OCI-LY7 (cell line): ENCODE data around the gene DPYSL3. TPM values are rescaled to one million over a fixed set of nuclear protein-coding genes. Genes with fewer than 3 reads are reported as not detected.

Experiments
- BruUV-seq: library from RNA; stranded (reverse); fragments of 400-500 nt; replicated peaks from 2 replicates; lab custom pipeline; 2021; lab: Mats Ljungman, UMichigan
- CTCF ChIA-PET: fragments of 300-600 bp; sonication (Branson Sonifier 250); formaldehyde crosslinking; loops from one replicate; lab custom pipeline; 2022; ENCODE audit warnings: antibody characterized with exemption; ENCODE audit not compliant: unreplicated experiment; lab: Charles Lee
- POLR2A ChIA-PET: fragments of 300-600 bp; sonication (Branson Sonifier 250); formaldehyde crosslinking; loops from one replicate; lab custom pipeline; 2022; ENCODE audit warnings: antibody characterized with exemption; lab: Charles Lee
- DNase-seq: peaks from one replicate; pipeline ENCODE4 v3.0.0-alpha.2; 2015; ENCODE audit warnings: low spot score
- H2AFZ ChIP-seq: fragments of 200-600 bp; sonication (generic), shearing (Covaris generic); 2 replicates; pipeline ENCODE4 v1.6.1; 2014; ENCODE audit warnings: mild to moderate bottlenecking, antibody characterized with exemption, low read length, moderate library complexity
- H3K27ac ChIP-seq: fragments of 200-600 bp; sonication (generic); 2 replicates; pipeline ENCODE4 v1.5.1; 2014; ENCODE audit warnings: mixed run types, low read depth, mild to moderate bottlenecking, moderate library complexity, low read length, inconsistent platforms; ENCODE audit not compliant: poor library complexity, severe bottlenecking
- H3K36me3 ChIP-seq: fragments of 200-600 bp; sonication (generic); 2 replicates; pipeline ENCODE4 v1.6.1; 2014; ENCODE audit warnings: mild to moderate bottlenecking, antibody characterized with exemption, low read length, moderate library complexity, mixed read lengths; ENCODE audit not compliant: insufficient read depth
- H3K4me1 ChIP-seq: fragments of 200-600 bp; sonication (generic); 2 replicates; pipeline ENCODE4 v1.5.1; 2014; ENCODE audit warnings: mild to moderate bottlenecking, low read length; ENCODE audit not compliant: insufficient read depth, poor library complexity, severe bottlenecking
- H3K4me2 ChIP-seq: fragments of 200-600 bp; sonication (generic); 2 replicates; pipeline ENCODE4 v1.6.1; 2014; ENCODE audit warnings: mild to moderate bottlenecking, low read length
- H3K4me3 ChIP-seq: fragments of 200-600 bp; sonication (generic); 2 replicates; pipeline ENCODE4 v1.5.1; 2014; ENCODE audit warnings: mild to moderate bottlenecking, low read depth, low read length; ENCODE audit not compliant: poor library complexity, severe bottlenecking
- H3K79me2 ChIP-seq: fragments of 200-600 bp; sonication (generic); 2 replicates; pipeline ENCODE4 v1.6.1; 2016; ENCODE audit warnings: low read depth, mild to moderate bottlenecking, low read length, moderate library complexity, mixed read lengths; ENCODE audit not compliant: insufficient read depth
- H3K9me2 ChIP-seq: fragments of 200-600 bp; sonication (generic); 2 replicates; pipeline ENCODE4 v1.6.1; 2016; ENCODE audit warnings: mild to moderate bottlenecking, low read length, mixed read lengths; ENCODE audit not compliant: insufficient read depth
- H3K9me3 ChIP-seq: fragments of 200-600 bp; sonication (generic); 2 replicates; pipeline ENCODE4 v1.6.1; 2014; ENCODE audit warnings: mild to moderate bottlenecking, mixed run types, low read length, mixed read lengths
- H4K20me1 ChIP-seq: fragments of 200-600 bp; sonication (generic); 2 replicates; pipeline ENCODE4 v1.6.1; 2014; ENCODE audit warnings: mild to moderate bottlenecking, antibody characterized with exemption, low read length, moderate library complexity, mixed read lengths; ENCODE audit not compliant: insufficient read depth
- CTCF ChIP-seq: fragments of 200-600 bp; sonication (generic); conservative IDR thresholded peaks from 2 replicates; pipeline ENCODE4 v1.5.1; 2014; ENCODE audit warnings: mild to moderate bottlenecking, antibody characterized with exemption, low read length, moderate library complexity, mixed read lengths
- EZH2phosphoT487 ChIP-seq: fragments of 200-600 bp; sonication (generic); IDR thresholded peaks from 2 replicates; pipeline ENCODE4 v1.6.1; 2018; ENCODE audit warnings: low read depth, borderline replicate concordance, mild to moderate bottlenecking, mixed run types, antibody characterized with exemption, low read length, moderate library complexity, mixed read lengths
- intact Hi-C: fragments of 100-400 bp; cut with micrococcal nuclease; formaldehyde crosslinking; loops from one replicate; pipeline ENCODE4 v1.10.0; 2022; ENCODE audit not compliant: unreplicated experiment
- total RNA-seq, 2 experiments: library from RNA; depleted of rRNA in 1 of 2; stranded (reverse); fragments of >200 nt in 1 of 2; shearing (Covaris generic) in 1 of 2; gene quantifications; 2 replicates each; pipeline ENCODE4 v1.2.3, GENCODE V29; 2014 to 2022

DPYSL3 gene
- total RNA-seq, 2 experiments from 2014 or later, result not detected

- Histone ChIP-seq H3K36me3 (no peaks in the 10 kb centered on the region), H3K27ac (no peak overlapping the region), H4K20me1 (no peaks in the 10 kb centered on the region), H3K4me2 (no peak overlapping the region), H3K4me1 (no peaks in the 10 kb centered on the region), H3K79me2 (no peaks in the 10 kb centered on the region), H2AFZ (no peak overlapping the region), H3K4me3 (no peak overlapping the region), H3K9me2 (no peaks in the 10 kb centered on the region), H3K9me3 (no peaks in the 10 kb centered on the region)
- POLR2A ChIA-PET, result no interaction called here
- intact Hi-C loops, result no loop called here
- CTCF ChIA-PET, result no interaction called here
- DNase-seq, result no peak
- BruUV-seq, result no TSS peak
- TF ChIP-seq EZH2phosphoT487, result no peak
- TF ChIP-seq CTCF, result no peak
These were observed 72.7 kb downstream of the DPYSL3 start for GRCh38 chr5:147437161-147437596.

GRCh38 chr5:147436596-147436995, 73.3 kb downstream of the DPYSL3 start:
- intact Hi-C loops, result no loop called here
- ChIA-PET CTCF (no interaction called here), POLR2A (no interaction called here)
- no peak for TF ChIP-seq EZH2phosphoT487
- no peak for TF ChIP-seq CTCF
- no TSS peak for BruUV-seq
- no peaks in the 10 kb centered on the region for H4K20me1 ChIP-seq
- H3K9me2 ChIP-seq, result no peaks in the 10 kb centered on the region
- H3K27ac ChIP-seq, result no peak overlapping the region
- no peak for DNase-seq
- H3K4me3 ChIP-seq, result no peak overlapping the region
- H3K36me3 ChIP-seq, result no peaks in the 10 kb centered on the region
- no peak overlapping the region for H3K4me2 ChIP-seq
- no peaks in the 10 kb centered on the region for H3K9me3 ChIP-seq
- H3K4me1 ChIP-seq, result no peaks in the 10 kb centered on the region
- no peak overlapping the region for H2AFZ ChIP-seq
- no peaks in the 10 kb centered on the region for H3K79me2 ChIP-seq

GRCh38 chr5:147434049-147434448, 75.8 kb downstream of the DPYSL3 start:
- Histone ChIP-seq H4K20me1 (no peaks in the 10 kb centered on the region), H2AFZ (no peak overlapping the region), H3K9me3 (no peaks in the 10 kb centered on the region), H3K36me3 (no peaks in the 10 kb centered on the region), H3K79me2 (no peaks in the 10 kb centered on the region), H3K4me2 (no peak overlapping the region), H3K4me3 (no peak overlapping the region), H3K27ac (no peak overlapping the region), H3K9me2 (no peaks in the 10 kb centered on the region), H3K4me1 (no peaks in the 10 kb centered on the region)
- DNase-seq, result no peak
- POLR2A ChIA-PET, result interaction anchor here (0.7 to 0.9 kb wide), 2 partner anchors 11 to 14 kb away, joined by 3 read pairs; no protein-coding TSS in a partner anchor
- intact Hi-C loops, result no loop called here
- no peak for TF ChIP-seq EZH2phosphoT487
- no peak for TF ChIP-seq CTCF
- no TSS peak for BruUV-seq
- CTCF ChIA-PET, result no interaction called here
